RKO (cell line): ENCODE data around the gene FEM1C.
"Not testable (repeated sequence)": the region's sequence is repeated elsewhere in the genome, so short reads cannot be mapped to it uniquely, and the experiment has no call there.

Experiments used
- DNase-seq: peaks from one replicate; pipeline ENCODE4 v3.0.0-alpha.2; 2016; ENCODE audit warnings: low spot score

FEM1C gene

DNA sequence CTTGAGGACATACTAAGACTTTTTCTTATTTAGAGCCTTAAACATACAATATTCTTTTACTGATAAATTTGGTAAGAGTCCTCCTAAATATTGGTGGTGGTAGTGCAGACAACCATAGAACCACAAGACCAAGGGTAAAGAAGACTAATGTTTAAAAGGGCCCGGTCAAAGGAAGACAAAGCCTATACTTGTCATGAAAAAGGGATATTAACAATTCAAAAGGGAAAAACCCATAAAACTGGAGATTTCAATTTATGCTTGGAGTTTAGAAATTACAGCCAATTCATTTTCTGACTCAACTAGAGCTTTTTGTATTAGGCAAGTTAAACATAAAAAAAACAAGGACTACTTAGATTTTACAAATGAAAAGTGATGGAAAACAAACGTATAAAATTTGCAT is 24.4 kb downstream of the FEM1C start:
- DNase-seq = no peak

DNA sequence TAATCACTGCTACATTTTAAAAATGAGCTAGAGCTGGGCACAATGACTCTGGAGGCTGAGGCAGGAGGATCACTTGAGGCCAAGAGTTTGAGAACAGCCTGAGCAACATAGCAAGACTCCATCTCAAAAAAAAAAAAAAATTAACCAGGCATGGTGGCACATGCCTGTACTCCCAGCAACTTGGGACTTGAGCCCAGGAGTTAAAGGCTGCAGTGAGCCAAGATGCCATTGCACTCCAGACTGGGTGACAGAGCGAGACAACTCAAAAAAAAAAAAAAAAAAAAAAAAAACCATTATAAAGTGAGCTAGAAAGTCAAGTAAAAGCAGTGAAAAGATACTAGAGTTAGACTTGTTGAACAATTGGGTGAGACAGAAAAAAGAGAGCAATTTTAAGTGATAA is 28.2 kb downstream of the FEM1C start:
- DNase-seq = no peak

DNA sequence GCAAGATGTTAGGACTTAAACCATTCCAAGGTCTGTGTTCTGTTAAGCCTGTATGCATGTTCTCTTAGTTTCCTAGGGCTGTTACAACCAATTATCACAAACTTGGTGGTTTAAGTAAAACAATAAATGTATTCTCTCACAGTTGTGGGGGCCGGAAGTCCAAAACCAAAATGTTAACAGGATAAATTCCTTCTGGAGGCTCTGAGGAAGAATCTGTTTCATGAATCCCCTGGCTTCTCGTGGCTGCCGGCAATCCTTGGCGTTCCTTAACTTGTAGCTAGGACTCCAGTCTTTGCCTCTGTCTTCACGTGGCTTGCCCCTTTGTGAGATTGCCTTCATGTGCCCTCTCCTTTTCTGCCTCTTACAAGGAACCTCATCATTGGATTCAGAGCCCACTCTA is 30.4 kb downstream of the FEM1C start:
- no peak for DNase-seq

DNA sequence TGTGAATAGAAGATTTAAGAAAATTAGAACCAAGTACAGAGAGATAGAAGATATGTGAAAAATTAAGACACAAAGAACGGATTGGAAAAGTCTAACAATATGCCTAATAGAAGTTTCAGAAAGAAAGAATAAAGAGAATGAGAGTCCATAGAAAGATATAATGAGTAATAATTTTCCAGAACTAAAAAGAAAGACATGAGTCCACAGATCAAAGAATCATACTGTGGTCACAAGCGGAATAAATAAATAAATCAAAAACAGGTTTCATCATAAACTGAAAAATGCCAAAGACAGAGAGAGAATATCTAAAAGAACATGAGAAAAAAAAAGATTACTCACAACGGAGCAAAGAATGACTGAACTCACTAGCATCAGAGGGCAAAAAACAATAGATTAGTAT is 32.9 kb downstream of the FEM1C start:
- no peak for DNase-seq

DNA sequence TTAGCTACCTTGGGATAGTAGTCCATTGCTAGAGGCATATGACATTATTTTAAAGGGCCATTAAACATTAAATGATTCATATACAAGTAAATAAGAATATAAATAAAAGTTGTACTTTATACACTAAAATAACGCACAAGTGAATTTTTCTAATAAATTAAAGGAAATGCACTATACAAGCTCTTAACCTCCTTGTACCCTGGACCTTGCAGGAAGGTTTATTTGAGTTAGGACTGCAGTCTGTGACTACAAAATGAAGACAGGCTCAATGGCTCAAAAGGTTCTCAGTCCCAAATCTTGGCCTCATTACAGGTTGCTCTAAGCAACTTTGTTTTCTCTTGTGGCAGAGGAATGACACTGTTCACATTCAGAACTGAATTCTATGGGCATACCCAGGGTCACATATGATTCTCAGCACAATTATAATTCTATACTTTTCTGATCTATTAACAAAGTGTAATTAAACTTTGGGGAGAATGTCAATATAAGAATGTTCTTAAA is 34.4 kb downstream of the FEM1C start:
- no peak for DNase-seq

DNA sequence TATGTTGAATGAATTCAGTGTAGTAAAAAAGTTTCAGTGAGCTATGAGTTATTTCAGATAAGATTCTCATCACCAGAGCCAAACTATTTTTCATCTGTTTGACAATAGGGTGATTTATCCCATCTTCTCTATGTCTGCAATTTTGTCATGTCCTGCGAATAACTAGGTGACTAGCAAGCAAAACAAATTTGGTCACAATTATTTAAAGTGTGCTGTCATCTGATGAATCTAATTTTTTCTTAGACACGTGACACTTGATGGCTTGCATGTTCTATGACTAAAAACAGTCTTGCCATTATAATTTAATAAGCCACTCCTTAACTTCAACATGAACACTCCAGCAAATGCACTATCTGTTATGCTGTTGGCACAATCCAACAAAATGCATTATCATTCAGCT is 35.0 kb downstream of the FEM1C start:
- no peak for DNase-seq

DNA sequence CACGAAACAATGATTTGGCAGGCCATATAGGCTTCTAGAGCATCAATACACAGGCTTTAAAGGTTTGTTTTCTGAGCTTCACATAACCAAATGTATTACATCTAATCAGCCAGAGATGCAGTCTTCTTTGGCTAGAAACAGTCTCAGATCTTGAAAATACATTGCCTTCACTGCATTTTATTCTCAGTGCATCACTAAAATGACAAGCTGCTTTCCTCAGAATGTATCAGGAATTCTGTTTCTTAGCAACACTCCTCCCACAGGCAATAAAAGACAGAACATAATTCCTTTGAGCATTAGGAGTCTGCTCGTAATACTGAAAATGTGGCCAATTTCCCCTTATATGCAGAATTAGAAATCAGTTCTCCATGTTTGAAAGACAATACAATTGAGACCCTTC is 36.9 kb downstream of the FEM1C start:
- no peak for DNase-seq

DNA sequence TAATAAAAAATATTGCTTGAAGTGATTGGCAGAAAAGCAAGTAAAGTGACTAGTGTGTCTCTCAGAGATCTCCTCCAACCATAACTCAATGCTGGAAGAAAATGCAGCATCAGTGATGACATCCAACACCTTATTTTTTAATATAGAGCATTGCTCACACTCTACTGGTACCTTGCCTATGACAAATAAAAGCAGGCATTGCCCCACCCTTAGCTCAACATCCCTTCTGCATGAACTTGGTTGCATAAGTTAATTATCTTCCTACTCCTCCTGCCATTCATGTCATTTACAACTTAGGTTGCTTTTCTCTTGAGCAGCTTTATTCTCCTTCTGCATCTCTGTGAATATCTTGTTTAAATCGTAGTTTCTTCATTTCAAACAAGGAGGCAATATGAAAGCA is 41.2 kb downstream of the FEM1C start:
- DNase-seq = no peak

DNA sequence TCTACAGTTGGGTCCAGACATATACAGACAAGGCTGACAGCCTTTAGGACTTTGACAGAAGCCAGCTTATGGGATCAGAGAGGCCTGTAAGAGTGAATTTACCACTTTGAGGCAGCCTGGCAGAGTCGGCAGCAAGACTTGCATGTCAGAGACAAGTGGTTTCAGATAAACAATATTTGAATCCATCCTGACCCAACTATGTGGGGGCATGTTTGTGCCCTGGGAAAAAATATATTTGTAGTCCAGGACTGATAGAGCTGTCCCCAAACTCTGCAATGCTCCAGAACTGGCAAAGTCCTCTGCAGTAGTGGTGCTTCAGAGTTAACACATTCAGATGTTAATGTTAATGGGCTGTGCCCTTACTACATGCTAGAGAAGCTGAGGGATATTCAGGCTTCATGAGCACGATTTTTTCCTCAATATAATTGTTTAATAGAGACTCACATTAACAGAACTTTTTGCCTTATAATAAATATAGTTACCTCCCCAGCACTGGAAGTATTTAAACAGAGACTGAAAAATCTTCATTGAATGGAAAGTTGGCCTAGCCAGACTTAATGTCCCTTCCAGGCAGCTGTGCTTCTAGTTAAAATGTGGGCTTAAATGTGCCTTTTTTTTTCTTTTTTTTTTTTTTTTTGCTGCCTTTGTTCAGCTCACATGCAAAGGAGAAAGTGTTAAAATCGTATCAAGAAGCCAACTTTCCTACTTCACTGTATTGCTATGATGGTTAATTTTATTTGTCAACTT is 42.9 kb downstream of the FEM1C start:
- DNase-seq = no peak

DNA sequence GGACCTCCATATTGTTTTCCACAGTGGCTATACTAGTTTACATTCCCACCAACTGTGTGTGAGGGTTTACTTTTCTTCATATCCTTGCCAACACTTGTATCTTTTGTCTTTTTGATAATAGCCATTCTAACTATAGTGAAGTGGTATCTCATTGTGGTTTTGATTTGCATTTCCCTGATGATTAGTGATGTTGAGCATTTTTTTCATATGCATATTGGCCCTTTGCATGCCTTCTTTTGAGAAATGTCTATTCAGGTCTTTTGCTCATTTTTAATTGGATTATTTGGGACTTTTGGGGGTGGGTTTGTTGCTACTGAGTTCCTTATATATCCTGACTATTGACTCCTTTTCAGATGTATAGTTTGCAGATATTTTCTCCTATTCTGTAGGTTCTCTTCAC is 44.4 kb downstream of the FEM1C start:
- no peak for DNase-seq

DNA sequence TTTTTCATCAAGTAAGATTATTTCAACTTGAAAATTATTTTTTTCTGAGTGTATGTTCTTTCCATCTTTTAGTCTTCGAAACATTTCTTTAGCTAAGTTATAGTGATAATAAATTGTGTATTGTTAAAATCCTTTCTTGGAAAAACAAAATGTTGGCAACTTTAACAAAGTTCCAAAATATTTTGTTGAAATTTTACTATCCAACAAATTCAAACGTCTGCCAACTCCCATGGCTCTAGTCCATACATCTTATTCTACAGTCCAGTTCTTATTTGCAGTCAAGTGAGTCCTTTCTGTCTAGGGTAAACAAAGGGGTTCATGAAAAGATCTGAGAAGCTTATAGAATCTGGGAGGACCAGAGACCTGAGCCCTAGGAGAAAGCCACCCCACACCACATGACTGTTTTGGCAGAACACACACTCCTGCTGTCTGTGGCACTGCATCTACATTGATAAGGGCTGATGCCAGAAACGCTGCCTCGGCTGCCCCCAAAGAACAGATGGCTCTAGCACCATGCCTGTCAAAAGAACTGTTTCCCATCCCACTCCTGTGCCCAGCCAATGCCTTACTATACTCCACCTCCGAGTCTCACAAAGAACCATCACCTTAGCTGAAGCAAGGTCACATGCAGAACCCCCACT is 47.5 kb downstream of the FEM1C start:
- no peak for DNase-seq

DNA sequence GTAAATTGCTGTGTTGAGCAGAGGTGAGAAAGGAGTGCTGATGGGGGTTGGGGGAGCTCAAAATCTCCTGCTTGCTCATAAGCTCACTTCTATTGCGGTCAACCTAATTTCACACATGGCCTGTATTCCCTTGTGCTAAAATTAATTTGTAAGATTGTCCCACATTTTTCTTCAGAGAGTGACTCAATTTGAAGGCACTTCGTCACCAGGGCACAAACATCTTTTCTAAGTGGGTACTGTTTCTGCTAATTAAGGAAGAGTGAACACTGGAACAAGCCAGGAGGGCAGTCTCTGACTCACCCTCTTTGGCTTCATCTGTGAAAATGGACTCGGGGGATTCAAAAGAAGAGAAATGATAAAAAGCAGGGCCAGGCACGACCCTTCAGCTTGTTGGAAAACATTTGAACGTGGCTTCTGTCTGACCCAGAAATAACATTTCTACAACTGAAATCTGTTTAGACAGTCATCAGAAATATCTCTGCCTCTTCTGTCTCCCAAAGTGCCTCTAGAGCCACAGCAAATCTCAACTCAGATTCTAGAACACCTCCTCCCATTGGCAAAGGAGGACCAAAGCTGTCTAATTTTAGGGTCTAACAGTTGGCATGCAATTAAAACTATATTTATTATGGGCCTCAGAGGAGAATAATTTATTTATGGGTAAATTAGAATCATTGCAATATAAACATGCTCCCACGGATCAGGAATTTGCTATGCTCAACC is 49.8 kb downstream of the FEM1C start:
- no peak for DNase-seq

DNA sequence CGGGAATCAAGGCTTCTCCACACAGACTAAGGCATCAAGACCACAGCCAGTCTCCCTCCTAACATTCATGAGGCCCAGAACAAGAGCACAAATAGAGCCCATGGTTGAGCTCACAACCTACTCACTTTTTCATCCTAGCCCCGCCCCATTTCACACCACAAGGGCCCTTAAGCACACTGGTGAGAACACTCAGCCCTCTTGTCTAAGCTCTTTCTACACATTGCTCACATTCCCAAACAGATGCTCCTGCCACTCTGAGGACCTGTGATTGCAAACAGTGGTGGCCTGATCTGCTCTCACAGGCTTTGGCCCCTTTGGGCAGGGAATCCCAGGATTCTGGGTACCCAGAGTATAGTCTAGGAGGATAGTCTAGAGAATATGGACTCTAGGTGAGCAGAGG is 54.0 kb downstream of the FEM1C start:
- DNase-seq = no peak

DNA sequence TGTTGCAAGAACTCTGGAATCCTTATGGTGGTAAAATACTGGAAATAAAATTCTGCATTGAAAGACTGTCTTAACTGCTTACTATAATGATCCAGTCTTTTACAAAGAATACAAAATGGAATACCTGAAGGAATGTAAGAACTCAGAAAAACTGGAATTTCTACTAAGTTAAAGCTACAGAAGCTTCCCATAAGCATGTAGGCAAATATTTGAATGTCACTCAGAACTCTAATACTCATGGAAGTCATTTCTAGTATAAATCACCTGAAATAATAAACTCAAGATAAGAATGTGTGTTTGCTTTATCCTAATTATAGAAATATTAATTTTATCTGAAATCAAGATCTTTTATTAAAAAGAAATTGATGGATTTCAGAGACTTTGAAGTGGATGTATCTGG is 54.8 kb downstream of the FEM1C start:
- no peak for DNase-seq

DNA sequence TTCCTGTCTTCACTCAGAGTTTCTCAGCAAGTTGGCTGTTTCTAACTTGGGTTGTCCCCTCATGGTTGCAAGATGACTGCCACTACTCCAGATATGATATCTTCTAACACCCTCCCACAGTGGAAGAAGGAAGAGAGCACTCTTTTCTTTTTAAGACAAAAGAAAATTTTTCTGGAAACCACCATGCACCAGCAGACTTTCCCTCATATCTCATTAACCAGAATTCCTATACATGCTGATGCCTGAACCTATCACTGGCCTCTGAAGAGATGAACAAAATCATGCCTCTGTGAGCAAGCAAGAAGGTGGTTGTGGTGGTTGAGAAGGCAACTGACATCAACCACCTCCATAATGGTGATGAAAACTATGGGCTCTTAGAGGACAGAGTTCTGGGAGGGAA is 56.8 kb downstream of the FEM1C start:
- DNase-seq = no peak

DNA sequence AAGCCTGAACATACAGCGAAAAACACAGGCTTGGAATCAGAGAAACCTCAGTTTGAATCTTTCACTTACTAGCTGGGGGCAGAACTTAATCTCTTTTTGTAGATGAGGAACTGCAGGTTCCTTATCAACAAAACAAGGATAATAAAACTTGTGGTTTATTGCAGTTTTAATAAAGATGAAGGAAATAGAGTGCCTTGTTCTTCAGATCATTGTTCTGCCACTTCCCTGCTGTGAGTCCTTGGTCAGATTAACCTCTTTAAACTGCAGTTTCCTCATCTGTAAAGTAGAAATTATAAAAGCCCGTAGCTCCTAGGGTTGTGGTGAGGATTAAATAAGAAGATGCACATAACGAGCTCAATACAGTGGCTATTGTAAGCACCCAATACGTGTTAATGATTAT is 57.4 kb downstream of the FEM1C start:
- DNase-seq = no peak

DNA sequence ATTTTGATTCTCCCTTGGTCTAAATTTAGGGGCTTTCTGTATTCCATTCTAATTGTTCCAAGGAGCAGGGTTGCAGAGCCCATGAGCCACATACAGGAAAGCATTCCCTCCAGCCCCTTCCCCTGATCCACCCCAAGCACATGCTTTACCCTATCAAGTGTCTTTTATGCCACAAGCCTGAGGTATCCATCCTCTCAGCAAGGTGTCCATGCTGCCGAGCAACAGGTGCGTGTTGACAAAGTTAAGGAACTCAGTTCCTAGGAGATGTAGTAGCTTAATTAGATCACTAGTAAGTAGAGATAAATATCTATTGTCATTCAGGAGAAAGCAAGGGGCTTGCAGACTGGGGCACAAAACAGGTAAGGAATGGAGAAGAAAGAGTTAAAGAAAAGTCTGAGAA is 57.8 kb downstream of the FEM1C start:
- no peak for DNase-seq

DNA sequence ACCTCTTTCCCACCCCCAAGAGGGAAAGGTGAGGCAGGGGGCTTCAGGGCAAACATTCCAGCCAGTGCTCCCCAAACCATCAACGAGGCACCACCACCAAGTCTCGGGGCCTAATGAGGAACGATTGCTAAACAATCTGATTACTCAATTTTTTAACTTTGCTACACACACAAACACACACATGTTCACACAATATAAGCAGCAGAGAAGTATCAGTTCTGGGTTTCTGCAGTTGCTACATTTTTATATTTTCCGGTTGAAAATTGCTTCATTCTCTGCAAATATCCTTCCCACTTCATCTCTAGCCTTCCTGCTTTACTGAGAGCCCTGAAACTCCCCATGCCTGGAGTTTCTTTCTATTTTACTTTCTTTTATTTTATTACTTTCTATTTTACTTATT is 60.2 kb downstream of the FEM1C start:
- DNase-seq = no peak

DNA sequence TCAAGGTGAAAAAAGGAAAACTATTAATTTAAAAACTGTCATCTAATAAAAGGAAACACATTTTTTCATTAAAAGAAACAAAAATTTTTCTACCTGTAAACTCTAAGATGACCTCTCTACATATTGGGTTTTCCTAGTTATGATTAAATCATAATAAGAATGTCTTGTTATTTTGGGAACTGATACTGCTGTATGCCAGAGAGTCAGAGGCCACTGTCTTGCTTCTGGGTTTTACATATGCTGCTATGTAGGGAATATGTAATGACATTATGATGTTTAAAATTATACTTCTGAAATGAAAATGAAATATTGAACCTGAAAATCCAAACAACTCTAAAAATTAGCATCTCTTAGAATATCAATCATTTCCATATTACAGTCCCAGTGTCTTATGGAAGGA is 63.7 kb downstream of the FEM1C start:
- DNase-seq = no peak

DNA sequence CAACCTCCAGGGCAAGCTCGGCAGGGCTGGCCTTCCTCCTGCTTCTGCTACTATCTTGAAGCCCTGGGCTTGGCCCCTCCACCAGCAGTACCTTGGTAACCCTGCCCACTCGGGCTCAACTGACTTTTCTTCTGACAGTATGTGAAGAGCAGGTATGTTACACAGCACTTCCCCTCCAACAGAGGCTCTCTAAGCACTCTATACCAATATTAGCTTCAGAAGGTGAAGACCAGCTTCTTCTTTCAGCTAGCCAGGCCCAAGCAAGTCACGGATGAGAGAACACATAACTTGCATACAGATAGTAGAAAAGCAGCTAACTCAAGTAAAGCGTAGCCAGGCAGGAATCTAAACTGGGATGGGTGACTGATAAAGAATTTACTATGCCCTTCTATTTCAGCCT is 64.3 kb downstream of the FEM1C start:
- DNase-seq = no peak

DNA sequence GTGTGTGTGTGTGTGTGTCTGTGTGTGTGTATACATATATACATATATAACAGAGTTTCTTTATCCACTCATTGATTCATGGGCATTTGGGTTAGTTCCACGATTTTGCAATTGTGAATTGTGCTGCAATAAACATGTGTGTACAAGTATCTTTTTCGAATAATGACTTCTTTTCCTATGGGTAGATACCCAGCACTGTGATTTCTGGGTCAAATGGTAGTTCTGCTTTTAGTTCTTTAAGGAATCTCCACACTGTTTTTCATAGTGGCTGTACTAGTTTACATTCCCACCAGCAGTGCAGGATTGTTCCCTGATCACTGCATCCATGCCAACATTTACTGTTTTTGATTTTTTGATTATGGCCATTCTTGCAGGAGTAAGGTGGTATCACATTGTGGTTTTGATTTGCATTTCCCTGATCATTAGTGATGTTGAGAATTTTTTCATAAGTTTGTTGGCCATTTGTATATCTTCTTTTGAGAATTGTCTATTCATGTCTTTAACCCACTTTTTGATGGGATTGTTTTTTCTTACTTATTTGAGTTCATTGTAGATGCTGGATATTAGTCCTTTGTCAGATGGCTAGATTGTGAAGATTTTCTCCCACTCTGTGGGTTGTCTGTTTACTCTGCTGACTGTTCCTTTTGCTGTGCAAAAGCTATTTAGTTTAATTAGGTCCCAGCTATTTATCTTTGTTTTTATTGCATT is 65.3 kb downstream of the FEM1C start:
- DNase-seq = not testable (repeated sequence)

DNA sequence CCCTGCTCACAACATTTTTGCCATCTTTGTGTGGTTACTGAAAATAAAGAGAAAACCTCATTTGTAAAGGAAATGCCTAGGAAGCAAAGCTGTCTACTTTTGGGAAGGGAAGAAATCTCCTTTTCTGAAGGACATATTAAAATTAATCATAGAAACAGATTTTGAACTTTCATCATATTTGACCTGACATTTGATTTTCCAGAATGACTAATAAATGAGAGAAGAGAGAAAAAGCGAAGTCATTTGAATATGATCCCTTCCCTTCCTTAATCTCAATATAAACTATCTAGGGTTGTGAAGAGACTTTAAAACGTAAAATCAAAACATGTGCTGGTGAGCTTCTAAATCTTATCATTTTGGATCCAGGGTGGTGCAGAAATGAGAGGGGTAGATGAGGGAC is 66.3 kb downstream of the FEM1C start:
- no peak for DNase-seq

DNA sequence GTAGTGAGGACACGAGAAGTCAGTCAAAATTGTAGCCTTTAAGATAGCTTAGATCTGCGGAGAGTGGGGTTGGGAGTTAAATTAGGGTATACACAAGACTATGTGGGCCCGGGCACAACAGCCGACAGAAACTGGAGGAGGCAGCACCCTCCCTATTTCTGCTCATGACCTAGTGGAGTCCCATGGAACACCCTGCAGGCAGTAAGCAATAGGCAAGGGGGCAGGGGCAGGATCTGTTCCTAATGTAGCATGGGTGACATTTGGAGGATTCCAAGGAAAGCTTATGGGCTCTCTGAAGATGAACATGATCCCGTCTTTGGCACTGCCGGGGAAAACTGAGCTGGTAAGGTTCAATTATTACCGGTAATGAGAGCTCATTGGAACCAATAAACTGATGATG is 67.0 kb downstream of the FEM1C start:
- DNase-seq = no peak
